ENCODE data around the gene HTD2.

DNA sequence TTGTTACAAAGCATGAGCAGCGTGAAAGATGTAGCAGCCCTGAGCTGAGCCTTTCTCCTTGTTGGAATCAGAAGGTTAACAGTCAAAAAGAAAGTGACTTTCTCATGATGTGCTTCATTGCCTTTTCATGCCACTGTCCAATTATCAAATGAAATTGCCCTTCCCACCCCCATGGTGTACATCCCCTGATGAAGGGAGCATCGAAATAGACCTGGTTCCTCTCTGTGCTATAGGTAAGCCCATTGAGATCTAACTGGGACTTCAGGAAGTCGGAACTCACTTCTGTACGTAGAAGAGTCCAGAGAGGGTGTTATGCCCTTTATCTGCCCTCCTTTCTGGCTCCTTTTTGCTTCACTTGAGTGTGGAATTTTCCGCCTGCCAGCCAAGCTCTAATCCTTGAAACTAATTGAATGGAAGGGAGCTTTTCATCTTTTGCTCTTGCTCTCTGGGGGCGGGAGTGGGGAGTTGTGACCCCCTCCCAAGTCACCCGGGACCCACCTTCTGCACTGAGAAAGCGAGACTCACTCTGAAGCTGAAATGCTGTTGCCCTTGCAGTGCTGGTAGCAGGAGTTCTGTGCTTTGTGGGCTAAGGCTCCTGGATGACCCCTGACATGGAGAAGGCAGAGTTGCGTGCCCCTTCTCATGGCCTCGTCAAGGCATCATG, 47.8 kb upstream of the HTD2 start:
- TF ChIP-seq POLR2A (IDR thresholded peaks at IDR 0.05): no peak
- TF ChIP-seq, protein P1, sequence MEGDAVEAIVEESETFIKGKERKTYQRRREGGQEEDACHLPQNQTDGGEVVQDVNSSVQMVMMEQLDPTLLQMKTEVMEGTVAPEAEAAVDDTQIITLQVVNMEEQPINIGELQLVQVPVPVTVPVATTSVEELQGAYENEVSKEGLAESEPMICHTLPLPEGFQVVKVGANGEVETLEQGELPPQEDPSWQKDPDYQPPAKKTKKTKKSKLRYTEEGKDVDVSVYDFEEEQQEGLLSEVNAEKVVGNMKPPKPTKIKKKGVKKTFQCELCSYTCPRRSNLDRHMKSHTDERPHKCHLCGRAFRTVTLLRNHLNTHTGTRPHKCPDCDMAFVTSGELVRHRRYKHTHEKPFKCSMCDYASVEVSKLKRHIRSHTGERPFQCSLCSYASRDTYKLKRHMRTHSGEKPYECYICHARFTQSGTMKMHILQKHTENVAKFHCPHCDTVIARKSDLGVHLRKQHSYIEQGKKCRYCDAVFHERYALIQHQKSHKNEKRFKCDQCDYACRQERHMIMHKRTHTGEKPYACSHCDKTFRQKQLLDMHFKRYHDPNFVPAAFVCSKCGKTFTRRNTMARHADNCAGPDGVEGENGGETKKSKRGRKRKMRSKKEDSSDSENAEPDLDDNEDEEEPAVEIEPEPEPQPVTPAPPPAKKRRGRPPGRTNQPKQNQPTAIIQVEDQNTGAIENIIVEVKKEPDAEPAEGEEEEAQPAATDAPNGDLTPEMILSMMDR (IDR thresholded peaks at IDR 0.05): no peak
